G401.6 (cell line): Measurements from ENCODE around the gene CNN2.

ENCODE experiments used
- FAIRE-seq: peaks from 2 replicates; lab custom pipeline; 2012; peaks lifted over from hg19 to GRCh38; lab: Jason Lieb, UNC

Gene CNN2

DNA sequence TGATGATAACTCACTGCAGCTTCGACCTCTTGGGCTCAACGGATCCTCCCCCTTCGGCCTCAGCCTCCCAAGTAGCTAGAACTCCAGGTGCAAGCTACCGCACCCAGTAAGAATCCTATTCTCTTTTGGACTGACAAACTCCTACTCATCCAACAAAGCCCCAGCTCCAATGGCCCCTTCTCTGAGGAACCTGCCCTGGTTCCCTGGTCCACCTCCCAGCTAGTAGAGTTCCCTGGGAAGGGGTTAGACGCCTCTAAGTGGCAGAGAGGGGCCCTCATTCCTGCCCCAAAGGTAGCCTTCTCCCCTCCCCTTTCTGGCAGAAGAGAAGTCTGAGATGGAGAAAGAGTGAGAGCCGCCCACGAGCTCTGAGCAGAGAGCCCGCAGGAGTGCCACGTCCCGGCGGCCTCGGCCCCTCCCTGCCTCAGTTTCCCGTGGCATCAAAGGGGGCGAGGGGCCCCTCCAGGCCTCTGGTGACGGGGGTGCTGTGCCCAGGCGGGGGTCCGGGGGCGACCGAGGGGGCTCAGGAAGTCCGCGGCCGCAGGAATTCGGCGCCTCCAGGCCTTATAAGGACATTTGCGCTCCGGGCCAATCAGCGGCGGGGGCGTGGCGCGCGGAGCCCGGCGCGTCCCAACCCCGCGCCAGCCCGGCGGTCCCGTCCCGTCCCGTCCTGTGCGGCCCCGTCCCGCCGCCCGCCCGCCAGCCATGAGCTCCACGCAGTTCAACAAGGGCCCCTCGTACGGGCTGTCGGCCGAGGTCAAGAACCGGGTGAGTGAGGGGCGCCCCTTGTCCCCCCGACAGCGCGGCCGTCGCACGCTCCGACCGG is at the start of gene CNN2:
TSS of gene CNN2 (plus strand) at position 649 of the 823 bp plus-strand sequence. CDS start at position 703, 54 bp downstream.
- FAIRE-seq = no peak

DNA sequence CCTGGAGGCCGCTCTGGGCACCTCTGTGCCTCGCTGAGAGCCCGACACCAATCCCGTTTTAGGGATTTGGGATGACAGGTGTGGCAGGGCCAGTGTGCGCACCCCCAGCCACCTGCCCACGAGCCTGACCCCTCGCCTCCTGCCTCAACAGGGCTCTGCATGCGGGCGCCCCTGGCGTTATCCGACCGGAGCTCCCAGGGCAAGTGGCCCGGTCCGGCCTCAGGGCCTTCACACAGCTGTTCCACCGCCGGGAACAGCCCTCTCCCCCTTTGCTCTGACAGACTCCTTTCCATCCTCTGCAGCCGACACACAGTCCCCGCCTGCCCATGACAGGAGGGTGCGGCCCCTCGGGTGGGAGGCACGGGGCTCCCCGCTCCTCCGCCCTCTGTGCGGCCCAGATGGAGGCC is 49.3 kb upstream of the CNN2 start:
- FAIRE-seq = no peak

DNA sequence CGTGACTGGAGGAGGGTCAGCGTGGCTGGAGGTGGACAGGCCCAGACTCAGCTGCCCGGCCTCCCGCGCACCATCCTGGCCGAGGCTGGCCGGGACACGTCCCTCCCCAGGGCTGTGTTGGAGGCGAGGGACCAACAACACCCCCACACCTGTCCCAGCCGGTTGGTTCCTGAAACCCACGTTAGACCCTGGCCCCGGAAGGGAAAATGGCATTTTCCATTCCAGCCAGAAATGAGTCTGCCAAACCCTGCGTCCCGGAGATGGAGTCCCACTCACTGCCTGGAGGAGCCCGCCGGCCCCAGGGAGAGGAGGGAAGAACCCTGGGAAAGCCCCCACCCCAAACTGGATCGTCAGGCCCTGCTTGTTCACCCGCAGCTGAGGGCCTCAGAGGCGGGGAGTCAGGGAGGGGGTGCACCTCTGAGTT is 47.1 kb upstream of the CNN2 start:
- no peak for FAIRE-seq

DNA sequence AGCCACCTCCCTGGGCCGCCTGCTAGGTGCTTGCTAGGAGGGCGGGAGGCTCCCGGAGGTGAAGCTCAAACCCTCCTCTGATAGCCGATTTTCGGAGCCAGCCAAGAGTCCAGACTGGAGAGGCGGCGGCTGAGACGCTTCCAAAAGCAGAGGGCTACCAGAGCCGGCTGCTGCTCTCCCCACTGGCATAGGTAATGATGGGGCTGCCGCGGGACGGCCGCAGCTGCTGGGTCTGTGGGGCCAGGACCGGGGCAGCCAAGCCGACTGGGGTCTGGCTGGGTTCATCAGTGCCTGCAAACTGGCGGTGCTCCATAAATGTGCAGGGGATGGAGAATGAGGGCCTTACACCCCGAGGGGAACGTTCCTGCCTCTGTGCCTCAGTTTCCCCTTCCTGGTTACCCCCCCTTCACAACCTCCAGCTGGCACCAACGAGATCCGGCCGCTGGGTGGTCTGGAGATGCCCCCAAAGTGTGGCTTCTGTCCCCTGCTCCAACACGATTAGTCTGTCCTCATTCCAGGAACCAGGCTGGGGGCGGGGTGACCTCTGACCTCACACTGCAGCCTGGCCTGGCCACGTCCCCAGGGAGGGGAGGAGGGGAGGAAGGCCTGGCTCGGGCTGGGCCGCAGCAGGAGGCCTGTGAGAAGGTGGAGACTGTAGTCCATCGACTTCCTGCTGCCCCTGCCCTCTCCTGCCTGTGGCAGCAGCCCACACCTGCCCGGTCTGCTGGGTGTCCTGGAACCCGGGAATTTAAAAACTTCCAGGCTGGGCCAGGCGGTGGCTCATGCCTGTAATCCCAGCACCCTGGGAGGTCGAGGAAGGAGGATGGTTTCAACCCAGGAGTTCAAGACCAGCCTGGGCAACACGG is 46.0 kb upstream of the CNN2 start:
- no peak for FAIRE-seq

DNA sequence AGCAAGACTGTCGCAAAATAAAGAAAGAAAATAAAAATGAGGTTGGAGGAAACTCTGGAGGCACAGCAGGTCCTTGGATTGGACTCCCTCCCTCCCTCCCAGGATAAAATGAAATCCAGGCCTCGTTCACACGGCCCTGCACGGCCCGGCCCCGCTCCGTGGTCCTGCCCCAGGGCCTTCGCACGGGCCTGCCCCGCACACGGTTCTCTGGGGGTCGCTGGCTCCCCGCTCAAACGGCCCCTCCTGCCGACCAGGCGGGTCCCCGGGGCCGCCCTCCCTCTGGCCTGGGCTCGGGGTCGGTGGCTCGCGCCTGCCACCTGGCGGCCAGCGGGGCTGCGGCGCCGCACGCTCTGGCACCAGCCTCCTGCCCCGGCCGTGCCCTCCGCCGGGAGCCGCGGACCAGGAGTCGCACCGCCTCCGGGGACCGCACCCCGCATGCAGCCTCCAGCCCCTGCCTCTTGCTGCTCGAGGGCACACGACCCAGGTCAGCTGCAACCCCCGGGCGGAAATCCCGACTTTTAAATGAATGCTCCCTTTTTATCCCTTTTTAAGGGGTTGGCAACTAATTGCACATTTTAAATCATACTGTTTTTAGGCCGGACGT is 43.7 kb upstream of the CNN2 start:
- FAIRE-seq = no peak

DNA sequence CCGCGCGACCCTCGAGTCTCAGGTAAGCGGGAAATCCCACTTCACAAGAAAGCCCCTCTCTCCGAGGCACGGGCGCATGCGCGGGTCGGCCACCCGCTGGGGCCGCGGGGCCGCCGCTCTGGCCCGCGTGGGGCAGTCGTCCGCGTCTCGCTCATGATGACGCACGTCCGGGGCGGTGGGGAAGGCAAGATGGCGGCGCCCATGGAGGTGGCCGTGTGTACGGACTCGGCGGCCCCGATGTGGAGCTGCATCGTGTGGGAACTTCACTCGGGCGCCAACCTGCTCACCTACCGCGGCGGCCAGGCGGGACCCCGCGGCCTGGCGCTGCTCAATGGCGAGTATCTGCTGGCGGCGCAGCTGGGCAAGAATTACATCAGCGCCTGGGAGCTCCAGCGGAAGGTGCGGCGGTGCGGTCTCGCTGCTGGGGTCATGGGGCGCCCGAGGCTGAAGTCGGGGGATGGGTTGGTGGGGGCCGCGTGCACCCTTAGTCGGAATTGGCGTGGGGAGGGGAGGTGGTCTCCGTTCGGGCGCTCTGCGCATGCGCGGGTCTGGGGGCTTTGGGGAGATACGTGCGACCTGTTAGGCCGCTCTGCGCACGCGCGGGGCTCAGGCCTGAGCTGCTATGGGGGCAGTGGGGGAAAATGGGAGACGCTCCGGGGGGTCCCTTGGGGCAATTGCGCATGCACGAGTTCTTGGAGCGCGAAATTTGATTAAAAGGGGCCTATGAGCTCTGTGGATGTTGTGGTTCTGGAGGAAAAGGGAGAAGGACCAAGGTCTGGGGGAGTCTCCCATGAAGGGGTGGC is 42.0 kb upstream of the CNN2 start, which contains the start of gene WDR18:
TSS of gene WDR18 (plus strand) at position 181 of the 803 bp plus-strand sequence. CDS start at position 190, 9 bp downstream.
- FAIRE-seq = no peak

DNA sequence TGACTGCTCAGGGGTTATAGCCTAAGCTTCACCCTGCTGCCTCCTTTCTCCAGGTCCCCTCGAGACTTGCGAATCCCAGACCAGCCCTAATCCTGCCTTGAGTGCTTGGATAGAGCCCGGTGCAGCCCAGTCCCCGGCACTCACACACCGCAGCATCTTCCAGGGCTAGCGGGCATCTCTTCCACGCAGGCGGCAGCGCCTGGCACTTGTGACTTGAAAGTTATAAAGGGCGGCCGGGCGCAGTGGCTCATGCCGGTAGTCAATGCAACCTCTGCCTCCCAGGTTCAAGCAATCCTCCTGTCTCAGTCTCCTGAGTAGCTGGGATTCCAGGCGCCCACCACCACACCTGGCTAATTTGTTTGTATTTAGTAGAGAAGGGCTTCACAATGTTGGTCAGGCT is 40.3 kb upstream of the CNN2 start:
- no peak for FAIRE-seq

DNA sequence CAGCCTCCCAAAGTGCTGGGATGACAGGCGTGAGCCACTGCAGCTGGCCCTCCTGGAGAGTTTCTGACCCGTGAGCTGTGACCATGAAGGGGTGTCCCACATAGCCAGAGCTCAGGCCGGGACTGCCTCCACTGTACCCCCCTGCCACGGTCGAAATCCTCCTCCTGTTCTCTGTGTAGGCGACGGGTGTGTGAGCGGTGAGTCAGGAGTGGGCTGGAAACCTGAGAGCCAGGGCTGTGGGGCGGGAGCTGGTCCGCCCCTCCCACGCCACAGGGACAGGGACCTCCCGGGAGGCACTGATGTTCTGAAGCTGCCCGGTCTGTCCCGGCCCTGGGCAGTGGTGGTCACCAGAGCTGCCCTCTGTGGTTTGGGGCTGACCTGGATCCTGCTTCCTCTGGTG is 38.3 kb upstream of the CNN2 start:
- FAIRE-seq = no peak

DNA sequence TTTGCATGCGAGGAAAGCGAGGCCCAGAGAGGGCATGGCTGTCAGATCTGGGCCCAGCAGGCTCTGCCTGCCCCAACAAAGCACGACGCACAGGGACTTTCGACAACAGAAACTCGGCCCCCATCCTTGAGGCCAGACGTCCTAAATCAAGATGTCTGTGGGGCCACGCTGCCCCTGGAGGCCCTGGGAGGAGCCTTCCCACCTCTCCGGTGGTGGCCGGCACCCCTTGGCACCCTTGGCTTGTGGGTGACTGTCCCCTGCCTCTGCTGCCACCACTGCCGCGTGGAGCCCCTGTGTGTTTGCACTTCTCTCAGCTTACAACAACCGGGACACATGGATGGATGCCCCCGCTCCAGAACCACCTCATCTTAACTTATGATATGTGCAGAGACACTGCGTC is 37.9 kb upstream of the CNN2 start:
- no peak for FAIRE-seq

DNA sequence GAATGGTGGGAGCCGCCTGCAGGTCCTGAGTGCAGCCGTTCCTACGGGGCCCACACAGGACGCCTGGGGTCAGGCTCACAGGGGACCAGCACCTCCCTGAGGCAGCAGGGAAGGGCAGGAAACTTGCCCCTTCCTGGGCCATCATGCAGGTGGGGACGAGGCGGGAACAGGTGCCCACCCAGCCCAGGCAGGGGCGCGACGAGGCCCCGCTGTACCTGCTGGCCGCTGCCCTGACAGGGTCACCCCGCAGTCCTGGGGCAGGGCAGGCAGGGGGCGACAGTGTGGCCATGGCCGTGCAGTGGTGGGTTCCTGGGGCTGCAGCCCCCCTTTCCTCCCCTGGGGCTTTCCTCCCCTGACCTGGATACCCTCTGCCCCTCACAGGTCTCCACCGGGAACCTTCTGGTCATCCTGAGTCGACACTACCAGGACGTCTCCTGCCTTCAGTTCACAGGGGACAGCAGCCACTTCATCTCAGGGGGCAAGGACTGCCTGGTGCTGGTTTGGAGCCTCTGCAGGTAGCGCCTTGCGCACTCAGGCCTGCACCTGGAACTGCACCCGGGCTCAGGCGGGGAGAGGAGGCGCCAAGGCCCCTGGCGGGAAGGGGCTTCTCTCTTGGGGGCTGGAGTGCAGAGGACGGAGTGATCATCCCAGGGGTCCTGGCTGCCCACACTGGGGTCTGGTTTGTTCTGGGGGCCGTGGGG is 36.9 kb upstream of the CNN2 start:
- no peak for FAIRE-seq

DNA sequence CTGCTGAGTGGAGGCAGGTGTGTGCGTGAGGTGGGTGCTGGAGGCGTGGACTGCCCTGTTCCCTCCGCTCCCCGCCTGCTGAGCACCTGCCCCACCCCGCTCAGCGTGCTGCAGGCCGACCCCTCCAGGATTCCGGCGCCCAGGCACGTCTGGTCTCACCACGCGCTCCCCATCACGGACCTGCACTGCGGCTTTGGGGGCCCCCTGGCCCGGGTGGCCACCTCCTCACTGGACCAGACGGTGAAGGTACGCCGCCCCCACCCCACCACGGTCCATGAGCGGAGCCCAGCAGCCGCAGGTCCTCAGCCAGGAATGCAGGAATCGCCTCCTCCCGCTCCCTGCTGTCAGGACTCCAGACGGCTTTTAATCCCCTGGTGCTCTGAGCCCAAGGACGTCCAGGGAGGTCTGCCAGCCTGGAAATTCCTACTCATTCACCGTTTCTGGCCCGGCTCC is 36.3 kb upstream of the CNN2 start:
- no peak for FAIRE-seq

DNA sequence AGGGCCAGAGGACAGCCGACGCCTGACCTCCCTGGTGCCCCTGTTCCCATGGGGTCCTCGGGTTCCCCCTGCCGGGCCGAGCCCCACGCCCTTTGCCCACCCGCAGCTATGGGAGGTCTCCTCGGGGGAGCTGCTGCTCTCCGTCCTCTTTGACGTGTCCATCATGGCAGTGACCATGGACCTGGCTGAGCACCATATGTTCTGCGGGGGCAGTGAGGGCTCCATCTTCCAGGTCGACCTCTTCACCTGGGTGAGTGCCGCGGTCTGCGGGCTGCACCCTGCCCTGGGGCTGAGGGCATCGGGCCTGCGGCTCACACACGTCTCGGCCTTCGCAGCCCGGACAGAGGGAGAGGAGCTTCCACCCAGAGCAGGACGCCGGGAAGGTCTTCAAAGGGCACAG is 35.7 kb upstream of the CNN2 start:
- FAIRE-seq = no peak

DNA sequence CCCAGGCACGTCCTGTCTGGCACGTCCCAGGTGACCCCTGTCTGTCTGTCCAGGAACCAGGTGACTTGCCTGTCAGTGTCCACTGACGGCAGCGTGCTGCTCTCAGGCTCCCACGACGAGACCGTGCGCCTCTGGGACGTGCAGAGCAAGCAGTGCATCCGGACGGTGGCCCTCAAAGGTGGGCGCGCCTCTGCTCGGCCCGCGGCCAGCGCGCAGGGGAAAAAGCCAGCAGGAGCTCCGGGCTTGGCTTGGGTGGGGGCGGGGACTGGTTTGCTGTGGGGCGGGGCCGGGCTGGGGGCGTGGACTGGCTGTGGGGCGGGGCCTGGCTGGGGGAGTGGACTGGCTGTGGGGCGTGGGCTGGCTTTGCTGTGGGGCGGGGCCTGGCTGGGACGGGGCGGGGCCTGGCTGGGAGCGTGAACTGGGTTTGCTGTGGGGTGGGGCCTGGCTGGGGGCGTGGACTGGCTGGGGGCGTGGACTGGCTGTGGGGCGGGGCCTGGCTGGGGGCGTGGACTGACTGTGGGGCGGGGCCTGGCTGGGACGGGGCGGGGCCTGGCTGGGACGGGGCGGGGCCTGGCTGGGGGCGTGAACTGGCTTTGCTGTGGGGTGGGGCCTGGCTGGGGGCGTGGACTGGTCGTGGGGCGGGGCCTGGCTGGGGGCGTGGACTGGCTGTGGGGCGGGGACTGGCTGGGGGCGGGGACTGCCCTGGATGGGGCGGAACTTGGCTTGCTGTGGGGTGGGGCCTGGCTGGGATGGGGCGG is 35.1 kb upstream of the CNN2 start:
- no peak for FAIRE-seq

DNA sequence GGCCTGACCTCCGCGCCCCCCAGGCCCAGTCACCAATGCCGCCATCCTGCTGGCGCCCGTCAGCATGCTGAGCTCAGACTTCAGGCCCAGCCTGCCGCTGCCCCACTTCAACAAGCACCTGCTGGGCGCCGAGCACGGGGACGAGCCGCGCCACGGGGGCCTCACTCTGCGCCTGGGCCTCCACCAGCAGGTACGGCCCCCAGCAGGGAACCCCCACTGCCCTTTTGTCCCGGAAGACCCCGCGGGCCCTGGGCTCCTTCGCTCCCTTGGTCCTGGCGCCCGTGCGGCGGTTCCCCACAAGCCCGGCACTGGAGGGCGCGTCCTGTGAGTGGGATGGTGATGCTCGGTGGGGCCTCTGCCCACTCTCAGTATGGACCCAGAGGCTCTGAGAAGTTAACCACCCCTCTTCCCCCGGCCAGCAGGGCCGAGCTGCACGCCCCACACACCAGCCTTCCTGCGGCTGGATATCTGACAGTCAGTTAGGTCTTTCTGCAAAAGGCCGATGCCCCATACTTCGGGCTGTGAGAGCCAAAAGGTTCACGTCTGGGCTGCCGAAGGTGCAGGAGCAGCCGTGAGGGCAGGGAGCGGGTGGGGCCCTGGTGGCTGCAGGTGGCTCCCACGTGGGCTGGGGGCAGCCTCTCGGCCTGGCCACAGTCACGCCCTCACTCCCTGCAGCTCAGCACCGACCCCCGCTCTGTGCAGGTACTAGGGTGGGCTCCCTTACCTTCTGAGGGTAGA is 34.3 kb upstream of the CNN2 start:
- FAIRE-seq = no peak

DNA sequence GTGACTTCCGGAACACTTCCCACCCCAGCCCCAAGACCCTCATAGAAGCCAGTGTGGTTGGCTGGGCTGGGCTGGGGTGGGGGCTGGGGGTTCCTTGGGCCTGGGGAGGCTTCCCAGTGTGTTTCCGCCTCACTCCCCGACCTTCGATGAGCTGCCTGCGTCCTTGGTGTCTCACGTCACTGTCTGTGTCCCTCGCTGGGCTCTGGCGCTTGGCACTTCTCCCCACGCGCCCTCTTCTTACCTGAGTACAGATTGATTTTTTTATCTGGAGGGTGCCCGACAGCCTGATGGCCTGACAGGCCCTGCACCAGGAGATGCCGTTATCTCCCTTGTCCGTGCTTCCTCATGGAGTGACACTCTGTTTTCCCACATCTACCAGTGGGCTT is 33.7 kb upstream of the CNN2 start:
- FAIRE-seq = no peak

DNA sequence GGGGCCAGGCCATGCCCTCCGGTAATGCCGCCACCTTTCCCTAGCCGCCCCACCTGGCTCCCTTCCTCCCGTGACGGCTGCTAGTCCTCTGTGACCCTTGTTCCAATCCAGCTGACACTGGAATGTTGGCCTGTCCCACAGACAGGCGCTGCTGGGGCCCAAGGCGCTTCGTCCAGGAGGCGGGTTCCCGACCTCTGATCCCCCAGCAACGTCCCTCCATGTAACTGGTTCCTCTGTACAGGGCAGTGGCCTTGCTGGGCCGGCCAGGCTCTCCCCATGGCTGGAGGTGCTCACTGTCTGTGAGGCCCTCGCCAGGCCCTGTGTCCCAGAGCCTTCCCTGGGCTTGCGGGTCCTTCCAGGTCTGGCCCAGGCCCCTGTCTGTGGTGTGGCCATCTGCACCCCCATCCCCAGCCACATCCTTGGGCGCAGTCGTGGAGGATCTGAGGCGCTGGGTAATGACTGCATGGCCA is 33.0 kb upstream of the CNN2 start:
- FAIRE-seq = no peak

DNA sequence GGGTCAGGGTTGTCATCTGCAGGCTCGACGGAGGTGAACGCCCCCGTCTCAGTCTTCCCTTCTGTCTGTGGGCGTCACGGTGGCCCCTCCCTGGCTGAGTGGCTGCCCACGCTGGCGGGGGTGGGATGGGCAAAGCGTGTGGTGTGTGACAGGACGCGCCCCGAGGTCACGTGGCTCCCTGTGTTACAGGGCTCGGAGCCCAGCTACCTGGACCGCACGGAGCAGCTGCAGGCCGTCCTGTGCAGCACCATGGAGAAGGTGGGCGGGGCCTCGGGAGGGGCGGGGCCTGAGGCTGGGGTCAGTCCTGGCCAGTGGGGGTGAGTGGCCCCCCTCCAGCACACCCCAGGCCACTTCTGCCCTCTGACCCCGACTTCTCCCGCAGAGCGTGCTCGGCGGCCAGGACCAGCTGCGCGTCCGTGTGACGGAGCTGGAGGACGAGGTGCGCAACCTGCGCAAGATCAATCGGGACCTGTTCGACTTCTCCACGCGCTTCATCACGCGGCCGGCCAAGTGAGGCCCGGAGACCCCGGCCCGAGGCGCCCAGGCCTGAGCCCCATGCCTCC is 32.5 kb upstream of the CNN2 start:
- no peak for FAIRE-seq

DNA sequence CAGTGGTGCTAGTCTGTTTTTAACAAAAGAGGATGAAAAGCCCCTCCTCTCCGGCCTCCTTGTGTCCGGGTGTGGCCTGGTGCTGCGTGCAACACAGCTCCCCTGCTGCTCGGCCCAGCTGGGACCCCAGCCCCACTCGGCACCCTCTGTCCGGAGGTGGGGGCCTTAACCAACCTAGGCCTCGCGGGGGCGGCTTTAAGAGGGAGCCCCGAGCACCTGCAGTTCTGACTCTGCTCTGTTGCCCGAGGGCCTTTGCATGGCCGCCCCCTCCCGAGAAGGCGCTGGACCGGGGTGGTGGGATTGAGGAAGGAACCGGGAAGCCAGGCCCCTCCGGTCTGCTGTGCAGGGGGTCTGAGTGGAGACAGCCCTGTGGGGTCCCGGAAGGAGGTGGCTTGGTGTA is 31.9 kb upstream of the CNN2 start:
- FAIRE-seq = no peak

DNA sequence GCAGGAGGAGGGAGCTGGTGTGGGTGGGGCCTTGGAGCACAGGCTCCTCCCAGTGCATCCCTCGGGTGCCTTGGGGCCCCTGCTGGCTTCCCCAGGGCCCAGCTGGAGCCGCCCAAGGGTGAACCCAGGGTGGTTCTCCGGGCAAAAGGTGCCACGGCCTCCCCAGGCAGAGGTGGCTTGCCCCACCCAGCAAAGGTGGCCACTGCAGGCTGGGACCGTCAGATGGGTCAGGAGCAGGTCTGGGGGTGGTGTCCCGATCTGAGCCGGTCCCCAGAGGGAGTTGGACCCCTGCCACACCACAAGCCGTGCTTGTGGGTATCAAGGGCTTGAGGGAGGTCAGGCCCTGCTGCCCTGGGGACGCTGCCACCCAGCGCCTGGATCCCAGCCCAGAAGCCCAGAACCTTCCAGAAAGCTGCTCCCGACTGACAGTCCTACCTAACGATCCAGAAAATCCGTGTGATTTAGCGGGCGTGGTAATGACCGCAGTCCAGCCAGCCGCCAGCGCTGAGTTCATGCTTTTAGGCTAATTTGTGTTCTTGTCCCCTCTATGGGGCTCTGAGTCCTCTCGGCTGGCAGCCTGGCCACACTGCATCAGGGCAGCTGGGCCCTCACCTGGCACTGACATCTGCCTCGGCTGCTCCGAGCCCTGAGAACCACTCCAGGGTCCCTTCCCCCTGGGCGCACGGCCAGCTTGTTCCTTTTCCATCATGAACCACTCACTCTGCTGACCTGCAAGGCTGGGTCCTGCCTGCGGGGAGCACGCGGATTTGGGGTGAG is 31.2 kb upstream of the CNN2 start:
- no peak for FAIRE-seq
